WTC11 (cell line): ENCODE measurements around the gene VSNL1. TPM values are rescaled to one million over a fixed set of nuclear protein-coding genes. Genes with fewer than 3 reads are reported as not detected.

ENCODE experiments used
- ATAC-seq: fragments of 200-7000 bp; cut with Tn5 transposase; 2 replicates; pipeline ENCODE4 v1.10.0; 2021; ENCODE audit warnings: mild to moderate bottlenecking, moderate library complexity
- CTCF ChIA-PET: fragments of 300-600 bp; sonication (Branson Sonifier 250); formaldehyde crosslinking; loops from one replicate; lab custom pipeline; 2021; ENCODE audit warnings: antibody characterized with exemption; lab: Charles Lee
- POLR2A ChIA-PET: fragments of 350-600 bp; sonication (Branson Sonifier 250); formaldehyde crosslinking; loops from one replicate; lab custom pipeline; 2021; ENCODE audit warnings: antibody characterized with exemption; lab: Charles Lee
- DNase-seq: peaks from one replicate; pipeline ENCODE4 v3.0.0; 2021; ENCODE audit warnings: low spot score
- H3K27ac Mint-ChIP-seq: 2 replicates; pipeline ENCODE4 v1.8.0; 2021; ENCODE audit warnings: mixed read lengths
- H3K27me3 Mint-ChIP-seq: 2 replicates; pipeline ENCODE4 v1.8.0; 2021; ENCODE audit warnings: low read depth, mild to moderate bottlenecking, moderate library complexity, mixed read lengths
- H3K36me3 Mint-ChIP-seq: 2 replicates; pipeline ENCODE4 v1.8.0; 2021; ENCODE audit warnings: mixed read lengths
- H3K4me1 Mint-ChIP-seq: 2 replicates; pipeline ENCODE4 v1.8.0; 2022; ENCODE audit warnings: mixed read lengths
- H3K4me3 Mint-ChIP-seq: 2 replicates; pipeline ENCODE4 v1.8.0; 2021; ENCODE audit warnings: mild to moderate bottlenecking, moderate library complexity, mixed read lengths
- H3K9me3 Mint-ChIP-seq: 2 replicates; pipeline ENCODE4 v1.8.0; 2021; ENCODE audit warnings: mixed read lengths
- IRF2 ChIP-seq: sonication (generic); formaldehyde crosslinking; IDR thresholded peaks from 2 replicates; pipeline ENCODE4 v1.8.0; 2022; ENCODE audit warnings: low read depth, missing genetic modification reagents, borderline replicate concordance
- JUN ChIP-seq: sonication (generic); formaldehyde crosslinking; IDR thresholded peaks from 2 replicates; pipeline ENCODE4 v1.8.0; 2023; ENCODE audit warnings: mild to moderate bottlenecking, missing genetic modification reagents
- MYBL2 ChIP-seq: sonication (generic); formaldehyde crosslinking; IDR thresholded peaks from 2 replicates; pipeline ENCODE4 v1.8.1; 2023; ENCODE audit warnings: mild to moderate bottlenecking, moderate library complexity, missing genetic modification reagents
- ZNF232 ChIP-seq: sonication (generic); formaldehyde crosslinking; IDR thresholded peaks from 2 replicates; pipeline ENCODE4 v1.8.0; 2022; ENCODE audit warnings: mild to moderate bottlenecking, missing genetic modification reagents
- ZNF423 ChIP-seq: fragments of 250-450 bp; sonication (Bioruptor Pico); IDR thresholded peaks from 2 replicates; pipeline ENCODE4 v2.1.2; 2022; ENCODE audit warnings: mild to moderate bottlenecking, moderate library complexity
- total RNA-seq: library from RNA; stranded (reverse); gene quantifications from 3 replicates; pipeline ENCODE4 v1.2.3, GENCODE V29; 2021
- TF ChIP-seq, protein P1 (sequence below): sonication (generic); formaldehyde crosslinking; IDR thresholded peaks from 2 replicates; pipeline ENCODE4 v1.8.1; 2022; ENCODE audit warnings: missing genetic modification reagents, borderline replicate concordance
- TF ChIP-seq, protein P2 (sequence below): fragments of 250-450 bp; sonication (Bioruptor Pico); IDR thresholded peaks from 2 replicates; pipeline ENCODE4 v1.8.0; 2021; ENCODE audit warnings: mild to moderate bottlenecking
- TF ChIP-seq, protein P3 (sequence below): sonication (generic); formaldehyde crosslinking; conservative IDR thresholded peaks from 2 replicates; pipeline ENCODE4 v1.8.1; 2023; ENCODE audit warnings: mild to moderate bottlenecking, low read depth, missing genetic modification reagents, moderate library complexity
- TF ChIP-seq, protein P4 (sequence below): sonication (generic); formaldehyde crosslinking; IDR thresholded peaks from 2 replicates; pipeline ENCODE4 v1.8.1; 2023; ENCODE audit warnings: mild to moderate bottlenecking, missing genetic modification reagents, moderate library complexity
- TF ChIP-seq, protein P5 (sequence below): sonication (generic); formaldehyde crosslinking; IDR thresholded peaks from 2 replicates; pipeline ENCODE4 v1.8.1; 2023; ENCODE audit warnings: mild to moderate bottlenecking, missing genetic modification reagents
- TF ChIP-seq, protein P6 (sequence below): fragments of 200-600 bp; IDR thresholded peaks from 2 replicates; pipeline ENCODE4 v1.8.0; 2022; ENCODE audit warnings: antibody characterized with exemption
- TF ChIP-seq, protein P7 (sequence below): sonication (generic); formaldehyde crosslinking; IDR thresholded peaks from 2 replicates; pipeline ENCODE4 v1.8.1; 2023; ENCODE audit warnings: mild to moderate bottlenecking, missing genetic modification reagents

Gene VSNL1
- total RNA-seq, 1 experiment from 2014 or later = 78.4 TPM

DNA sequence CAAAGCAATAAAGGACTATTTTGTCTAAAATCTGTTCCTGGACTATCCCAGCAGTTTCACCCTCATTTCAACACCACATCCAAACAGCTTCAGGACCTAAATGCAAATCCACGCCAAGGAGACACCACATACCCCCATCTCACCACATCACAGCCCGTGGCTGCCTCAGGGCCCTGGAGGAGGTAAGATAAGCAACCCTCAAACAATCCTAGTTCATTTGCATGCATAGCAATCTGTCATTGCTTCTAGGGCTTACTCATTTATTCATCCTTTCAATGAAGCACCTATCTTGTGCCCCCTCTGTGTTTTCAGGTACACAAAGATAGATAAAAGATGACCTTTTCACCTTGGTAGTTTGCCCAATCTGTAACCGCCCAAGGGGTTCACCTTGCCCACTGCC lies 86.5 kb downstream of the VSNL1 start:
- ChIA-PET CTCF (no interaction called here), POLR2A (no interaction called here)
- H3K27me3 Mint-ChIP-seq = no peaks in the 10 kb centered on the region
- H3K9me3 Mint-ChIP-seq = peaks cover 35% of the 10 kb centered on the region
- DNase-seq (no peak), ATAC-seq (no peak)
- H3K4me1 Mint-ChIP-seq = peaks cover 35% of the 10 kb centered on the region
- TF ChIP-seq, protein P1, sequence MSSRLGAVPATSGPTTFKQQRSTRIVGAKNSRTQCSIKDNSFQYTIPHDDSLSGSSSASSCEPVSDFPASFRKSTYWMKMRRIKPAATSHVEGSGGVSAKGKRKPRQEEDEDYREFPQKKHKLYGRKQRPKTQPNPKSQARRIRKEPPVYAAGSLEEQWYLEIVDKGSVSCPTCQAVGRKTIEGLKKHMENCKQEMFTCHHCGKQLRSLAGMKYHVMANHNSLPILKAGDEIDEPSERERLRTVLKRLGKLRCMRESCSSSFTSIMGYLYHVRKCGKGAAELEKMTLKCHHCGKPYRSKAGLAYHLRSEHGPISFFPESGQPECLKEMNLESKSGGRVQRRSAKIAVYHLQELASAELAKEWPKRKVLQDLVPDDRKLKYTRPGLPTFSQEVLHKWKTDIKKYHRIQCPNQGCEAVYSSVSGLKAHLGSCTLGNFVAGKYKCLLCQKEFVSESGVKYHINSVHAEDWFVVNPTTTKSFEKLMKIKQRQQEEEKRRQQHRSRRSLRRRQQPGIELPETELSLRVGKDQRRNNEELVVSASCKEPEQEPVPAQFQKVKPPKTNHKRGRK = no peak
- H3K36me3 Mint-ChIP-seq = peaks cover 80% of the 10 kb centered on the region
- no peak overlapping the region for H3K4me3 Mint-ChIP-seq
- 0 out of 2 replicates have a peak overlapping the region, but pooled peaks have one; percentile 14 for H3K27ac Mint-ChIP-seq

DNA sequence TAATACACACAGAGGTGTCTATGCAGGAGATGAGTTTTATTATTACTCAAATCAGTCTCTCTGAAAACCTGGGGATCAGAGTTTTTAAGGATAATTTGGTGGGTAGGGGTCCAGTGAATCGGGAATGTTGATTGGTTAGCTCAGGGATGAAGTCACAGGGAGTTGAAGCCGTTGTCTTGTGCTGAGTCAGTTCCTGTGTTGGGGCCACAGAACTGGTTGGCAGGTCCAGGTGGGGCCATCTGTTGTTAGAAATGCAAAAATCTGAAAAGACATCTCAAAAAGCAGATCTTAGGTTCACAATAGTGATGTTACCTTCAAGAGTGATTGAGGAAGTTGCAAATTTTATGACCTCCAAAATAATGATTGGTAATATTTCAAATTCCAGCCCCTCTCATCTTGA lies 86.9 kb downstream of the VSNL1 start:
- Mint-ChIP-seq H3K36me3 (peaks cover 80% of the 10 kb centered on the region), H3K4me1 (peaks cover 35% of the 10 kb centered on the region), H3K9me3 (peaks cover 35% of the 10 kb centered on the region), H3K27ac (0 out of 2 replicates have a peak overlapping the region, but pooled peaks have one; percentile 10), H3K27me3 (no peaks in the 10 kb centered on the region), H3K4me3 (no peak overlapping the region)
- ATAC-seq = no peak
- no peak for DNase-seq
- POLR2A ChIA-PET = no interaction called here
- CTCF ChIA-PET = no interaction called here
- TF ChIP-seq, protein P2, sequence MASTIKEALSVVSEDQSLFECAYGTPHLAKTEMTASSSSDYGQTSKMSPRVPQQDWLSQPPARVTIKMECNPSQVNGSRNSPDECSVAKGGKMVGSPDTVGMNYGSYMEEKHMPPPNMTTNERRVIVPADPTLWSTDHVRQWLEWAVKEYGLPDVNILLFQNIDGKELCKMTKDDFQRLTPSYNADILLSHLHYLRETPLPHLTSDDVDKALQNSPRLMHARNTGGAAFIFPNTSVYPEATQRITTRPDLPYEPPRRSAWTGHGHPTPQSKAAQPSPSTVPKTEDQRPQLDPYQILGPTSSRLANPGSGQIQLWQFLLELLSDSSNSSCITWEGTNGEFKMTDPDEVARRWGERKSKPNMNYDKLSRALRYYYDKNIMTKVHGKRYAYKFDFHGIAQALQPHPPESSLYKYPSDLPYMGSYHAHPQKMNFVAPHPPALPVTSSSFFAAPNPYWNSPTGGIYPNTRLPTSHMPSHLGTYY (CRISPR knock-in tag) = no peak
- TF ChIP-seq ZNF232 (CRISPR knock-in tag) (no peak), JUN (CRISPR knock-in tag) (no peak), ZNF423 (CRISPR knock-in tag) (no peak), IRF2 (CRISPR knock-in tag) (no peak), MYBL2 (CRISPR knock-in tag) (no peak)
- TF ChIP-seq, protein P3, sequence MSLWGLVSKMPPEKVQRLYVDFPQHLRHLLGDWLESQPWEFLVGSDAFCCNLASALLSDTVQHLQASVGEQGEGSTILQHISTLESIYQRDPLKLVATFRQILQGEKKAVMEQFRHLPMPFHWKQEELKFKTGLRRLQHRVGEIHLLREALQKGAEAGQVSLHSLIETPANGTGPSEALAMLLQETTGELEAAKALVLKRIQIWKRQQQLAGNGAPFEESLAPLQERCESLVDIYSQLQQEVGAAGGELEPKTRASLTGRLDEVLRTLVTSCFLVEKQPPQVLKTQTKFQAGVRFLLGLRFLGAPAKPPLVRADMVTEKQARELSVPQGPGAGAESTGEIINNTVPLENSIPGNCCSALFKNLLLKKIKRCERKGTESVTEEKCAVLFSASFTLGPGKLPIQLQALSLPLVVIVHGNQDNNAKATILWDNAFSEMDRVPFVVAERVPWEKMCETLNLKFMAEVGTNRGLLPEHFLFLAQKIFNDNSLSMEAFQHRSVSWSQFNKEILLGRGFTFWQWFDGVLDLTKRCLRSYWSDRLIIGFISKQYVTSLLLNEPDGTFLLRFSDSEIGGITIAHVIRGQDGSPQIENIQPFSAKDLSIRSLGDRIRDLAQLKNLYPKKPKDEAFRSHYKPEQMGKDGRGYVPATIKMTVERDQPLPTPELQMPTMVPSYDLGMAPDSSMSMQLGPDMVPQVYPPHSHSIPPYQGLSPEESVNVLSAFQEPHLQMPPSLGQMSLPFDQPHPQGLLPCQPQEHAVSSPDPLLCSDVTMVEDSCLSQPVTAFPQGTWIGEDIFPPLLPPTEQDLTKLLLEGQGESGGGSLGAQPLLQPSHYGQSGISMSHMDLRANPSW = no peak
- TF ChIP-seq, protein P4, sequence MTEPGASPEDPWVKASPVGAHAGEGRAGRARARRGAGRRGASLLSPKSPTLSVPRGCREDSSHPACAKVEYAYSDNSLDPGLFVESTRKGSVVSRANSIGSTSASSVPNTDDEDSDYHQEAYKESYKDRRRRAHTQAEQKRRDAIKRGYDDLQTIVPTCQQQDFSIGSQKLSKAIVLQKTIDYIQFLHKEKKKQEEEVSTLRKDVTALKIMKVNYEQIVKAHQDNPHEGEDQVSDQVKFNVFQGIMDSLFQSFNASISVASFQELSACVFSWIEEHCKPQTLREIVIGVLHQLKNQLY (CRISPR knock-in tag) = no peak
- TF ChIP-seq, protein P5, sequence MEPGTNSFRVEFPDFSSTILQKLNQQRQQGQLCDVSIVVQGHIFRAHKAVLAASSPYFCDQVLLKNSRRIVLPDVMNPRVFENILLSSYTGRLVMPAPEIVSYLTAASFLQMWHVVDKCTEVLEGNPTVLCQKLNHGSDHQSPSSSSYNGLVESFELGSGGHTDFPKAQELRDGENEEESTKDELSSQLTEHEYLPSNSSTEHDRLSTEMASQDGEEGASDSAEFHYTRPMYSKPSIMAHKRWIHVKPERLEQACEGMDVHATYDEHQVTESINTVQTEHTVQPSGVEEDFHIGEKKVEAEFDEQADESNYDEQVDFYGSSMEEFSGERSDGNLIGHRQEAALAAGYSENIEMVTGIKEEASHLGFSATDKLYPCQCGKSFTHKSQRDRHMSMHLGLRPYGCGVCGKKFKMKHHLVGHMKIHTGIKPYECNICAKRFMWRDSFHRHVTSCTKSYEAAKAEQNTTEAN (CRISPR knock-in tag) = no peak
- TF ChIP-seq, protein P6, sequence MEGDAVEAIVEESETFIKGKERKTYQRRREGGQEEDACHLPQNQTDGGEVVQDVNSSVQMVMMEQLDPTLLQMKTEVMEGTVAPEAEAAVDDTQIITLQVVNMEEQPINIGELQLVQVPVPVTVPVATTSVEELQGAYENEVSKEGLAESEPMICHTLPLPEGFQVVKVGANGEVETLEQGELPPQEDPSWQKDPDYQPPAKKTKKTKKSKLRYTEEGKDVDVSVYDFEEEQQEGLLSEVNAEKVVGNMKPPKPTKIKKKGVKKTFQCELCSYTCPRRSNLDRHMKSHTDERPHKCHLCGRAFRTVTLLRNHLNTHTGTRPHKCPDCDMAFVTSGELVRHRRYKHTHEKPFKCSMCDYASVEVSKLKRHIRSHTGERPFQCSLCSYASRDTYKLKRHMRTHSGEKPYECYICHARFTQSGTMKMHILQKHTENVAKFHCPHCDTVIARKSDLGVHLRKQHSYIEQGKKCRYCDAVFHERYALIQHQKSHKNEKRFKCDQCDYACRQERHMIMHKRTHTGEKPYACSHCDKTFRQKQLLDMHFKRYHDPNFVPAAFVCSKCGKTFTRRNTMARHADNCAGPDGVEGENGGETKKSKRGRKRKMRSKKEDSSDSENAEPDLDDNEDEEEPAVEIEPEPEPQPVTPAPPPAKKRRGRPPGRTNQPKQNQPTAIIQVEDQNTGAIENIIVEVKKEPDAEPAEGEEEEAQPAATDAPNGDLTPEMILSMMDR = no peak
- TF ChIP-seq, protein P7, sequence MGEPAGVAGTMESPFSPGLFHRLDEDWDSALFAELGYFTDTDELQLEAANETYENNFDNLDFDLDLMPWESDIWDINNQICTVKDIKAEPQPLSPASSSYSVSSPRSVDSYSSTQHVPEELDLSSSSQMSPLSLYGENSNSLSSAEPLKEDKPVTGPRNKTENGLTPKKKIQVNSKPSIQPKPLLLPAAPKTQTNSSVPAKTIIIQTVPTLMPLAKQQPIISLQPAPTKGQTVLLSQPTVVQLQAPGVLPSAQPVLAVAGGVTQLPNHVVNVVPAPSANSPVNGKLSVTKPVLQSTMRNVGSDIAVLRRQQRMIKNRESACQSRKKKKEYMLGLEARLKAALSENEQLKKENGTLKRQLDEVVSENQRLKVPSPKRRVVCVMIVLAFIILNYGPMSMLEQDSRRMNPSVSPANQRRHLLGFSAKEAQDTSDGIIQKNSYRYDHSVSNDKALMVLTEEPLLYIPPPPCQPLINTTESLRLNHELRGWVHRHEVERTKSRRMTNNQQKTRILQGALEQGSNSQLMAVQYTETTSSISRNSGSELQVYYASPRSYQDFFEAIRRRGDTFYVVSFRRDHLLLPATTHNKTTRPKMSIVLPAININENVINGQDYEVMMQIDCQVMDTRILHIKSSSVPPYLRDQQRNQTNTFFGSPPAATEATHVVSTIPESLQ = no peak
